IPS-NIHi7 (cell line): ENCODE results near the gene CAPN12.

ENCODE experiments used
- DNase-seq: peaks from one replicate; pipeline ENCODE4 v3.0.0; 2012; ENCODE audit warnings: mixed read lengths; ENCODE audit errors: extremely low spot score

Gene CAPN12

DNA sequence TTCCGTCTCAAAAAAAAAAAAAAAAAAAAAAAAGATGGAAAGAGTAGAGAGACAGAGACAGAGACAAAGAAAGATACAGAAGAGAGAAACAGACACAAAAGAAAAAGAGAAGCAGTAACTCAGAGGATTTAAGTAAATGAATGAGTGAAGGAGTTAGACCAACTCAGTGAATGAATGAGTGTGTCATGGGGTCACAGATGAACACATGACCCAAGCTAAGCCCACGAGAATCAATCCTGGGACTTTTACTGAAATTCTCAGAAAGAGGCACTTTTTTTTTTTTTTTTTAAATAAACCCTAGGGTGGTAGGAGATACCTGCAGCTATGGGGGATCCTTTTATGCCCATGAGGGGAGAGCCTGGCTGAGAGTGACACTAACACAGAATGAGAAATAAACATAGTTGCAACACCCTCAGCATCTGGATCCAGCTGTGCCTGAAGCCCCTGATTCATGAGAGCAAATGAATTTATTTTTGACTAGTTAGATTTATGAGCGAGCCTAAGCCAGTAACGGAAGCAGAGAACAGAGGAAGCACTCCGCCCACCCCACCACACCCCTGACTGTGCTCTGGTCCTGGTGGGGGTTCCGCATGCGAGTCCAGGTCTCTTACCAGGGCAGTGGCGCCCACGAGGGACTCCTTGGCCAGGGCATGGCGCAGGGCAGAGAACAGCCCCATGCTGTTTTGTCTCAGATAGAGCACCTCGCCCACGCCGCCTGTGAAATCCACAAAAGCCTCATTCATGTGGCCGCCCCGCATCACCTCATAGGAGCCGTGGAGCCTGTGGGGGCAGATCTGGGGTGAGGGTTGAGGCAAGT is 4.6 kb downstream of the CAPN12 start:
- no peak for DNase-seq

DNA sequence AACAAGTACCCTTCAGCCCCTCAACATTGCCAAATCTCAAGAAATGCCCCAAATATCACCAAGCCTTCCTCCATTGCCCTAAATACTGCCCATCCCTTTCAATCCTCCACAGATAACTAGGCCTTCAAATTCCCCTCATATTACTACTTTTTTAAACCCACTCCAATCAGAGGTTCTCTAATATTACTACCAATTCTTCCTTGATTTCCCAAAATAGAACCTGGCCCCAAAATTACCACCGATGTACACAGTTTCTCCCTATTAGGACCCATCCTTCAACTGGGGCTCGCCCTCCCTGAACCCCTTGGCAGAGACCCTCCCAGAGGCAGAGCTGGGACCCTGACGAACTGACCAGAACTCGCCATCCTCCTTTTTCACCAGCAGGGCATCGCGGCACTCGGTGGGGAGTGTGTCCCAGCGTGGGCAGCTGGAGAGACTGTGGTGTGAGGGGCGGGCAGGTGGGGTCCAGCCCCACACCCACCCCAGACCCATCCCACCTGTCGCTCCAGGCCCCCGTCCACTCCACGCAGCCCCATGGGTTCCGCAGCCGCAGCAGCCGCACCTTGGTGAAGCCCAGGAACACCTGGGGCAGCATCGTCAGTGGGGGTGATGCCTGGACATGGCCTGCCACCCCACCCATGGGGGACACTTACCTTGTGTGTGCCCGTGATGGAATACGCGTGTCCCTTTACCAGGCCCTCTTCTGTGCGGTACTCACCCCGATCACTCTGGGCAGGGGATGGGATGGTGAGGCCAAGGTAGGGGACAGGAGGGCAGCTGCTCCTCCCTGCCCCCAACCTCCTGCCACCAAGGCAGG is 6.1 kb downstream of the CAPN12 start:
- DNase-seq = no peak

DNA sequence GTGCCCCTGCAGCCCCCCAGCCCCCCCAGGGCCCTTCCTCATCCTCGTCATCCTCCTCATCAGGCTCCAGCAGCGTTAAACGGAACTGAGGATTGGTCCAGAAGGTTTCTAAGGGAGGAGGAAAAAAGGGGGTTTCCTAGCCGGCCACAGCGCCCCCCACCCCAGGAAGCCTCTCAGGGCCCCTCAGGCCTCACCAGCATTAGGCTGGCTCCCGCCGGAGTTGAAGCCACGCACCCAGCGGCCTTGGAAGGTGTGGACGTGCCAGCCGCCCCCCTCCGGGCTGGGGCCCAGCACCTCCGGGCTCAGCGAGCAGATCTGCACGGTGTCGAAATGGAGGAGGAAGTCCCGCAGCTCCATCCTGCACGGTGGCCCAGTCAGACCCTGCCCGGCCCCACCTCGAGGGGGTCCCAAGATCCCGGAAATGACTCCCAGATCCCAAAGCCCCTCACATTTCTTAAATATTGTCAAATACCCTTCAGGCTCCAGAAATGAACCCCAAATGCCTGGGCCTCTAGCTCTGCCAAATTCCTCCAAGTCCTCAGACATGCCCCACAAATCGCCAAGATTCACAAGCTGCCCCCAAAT is 6.9 kb downstream of the CAPN12 start:
- DNase-seq = no peak

DNA sequence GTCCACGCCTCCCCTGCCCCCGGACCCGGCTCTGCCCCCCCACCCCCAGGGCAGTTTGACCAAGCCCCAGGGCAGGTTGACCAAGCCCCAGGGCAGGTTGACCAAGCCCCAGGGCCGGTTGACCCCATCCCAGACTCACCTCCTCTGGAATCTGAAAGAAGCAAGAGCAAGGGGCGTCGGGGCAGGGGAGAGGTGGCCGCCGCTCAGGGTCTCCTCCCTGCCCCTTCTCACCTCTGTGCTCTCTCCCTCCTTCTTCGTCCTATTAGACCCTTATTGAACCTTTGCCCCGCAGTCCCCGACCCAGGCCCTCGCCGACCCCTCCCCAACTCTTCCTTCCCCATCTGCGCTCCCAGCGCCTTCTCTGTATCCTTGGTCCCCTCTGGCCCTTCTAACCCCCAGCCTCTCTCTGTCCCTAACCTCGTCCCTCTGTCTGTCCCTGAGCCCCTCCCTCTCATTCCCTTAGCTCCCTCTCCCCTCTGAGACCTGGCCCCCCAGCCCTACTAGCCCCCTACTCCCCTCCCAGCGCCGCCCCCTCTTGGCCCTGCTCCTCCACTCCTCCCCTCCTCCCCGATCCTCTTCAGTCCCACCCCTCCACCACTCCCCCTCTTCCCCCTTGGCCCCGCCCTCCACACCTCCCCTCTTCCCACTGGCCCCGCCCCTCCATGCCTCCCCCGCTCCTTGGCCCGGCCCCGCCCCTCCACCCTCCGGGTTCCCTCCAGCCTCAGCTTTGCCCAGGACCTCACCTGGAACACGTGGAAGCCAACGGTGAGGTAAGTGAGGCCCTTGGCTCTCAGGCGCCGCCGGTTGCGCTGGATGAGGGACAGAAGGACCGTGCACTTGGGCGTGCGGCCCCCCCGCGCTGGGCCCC is 7.6 kb downstream of the CAPN12 start:
- peak; percentile 96 for DNase-seq

DNA sequence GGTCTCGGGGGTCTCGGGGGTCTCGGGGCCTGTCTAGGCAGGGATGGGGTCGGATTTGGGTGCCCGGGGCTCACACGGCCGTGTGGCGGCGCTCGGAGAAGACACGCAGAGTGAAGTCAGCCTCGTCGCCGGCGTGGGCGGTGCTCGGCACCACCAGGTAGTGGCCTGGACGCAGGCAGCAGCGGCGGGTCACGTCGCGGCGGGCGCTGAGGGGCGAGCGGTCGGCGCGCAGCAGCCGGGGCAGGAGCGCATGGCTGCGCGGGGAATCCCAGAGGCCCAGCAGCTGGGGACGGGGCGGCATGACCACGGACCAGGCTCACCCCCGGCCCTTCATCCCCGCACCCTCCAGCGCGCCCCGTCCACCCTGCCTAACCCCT is 8.2 kb downstream of the CAPN12 start:
- DNase-seq = peak; percentile 52

DNA sequence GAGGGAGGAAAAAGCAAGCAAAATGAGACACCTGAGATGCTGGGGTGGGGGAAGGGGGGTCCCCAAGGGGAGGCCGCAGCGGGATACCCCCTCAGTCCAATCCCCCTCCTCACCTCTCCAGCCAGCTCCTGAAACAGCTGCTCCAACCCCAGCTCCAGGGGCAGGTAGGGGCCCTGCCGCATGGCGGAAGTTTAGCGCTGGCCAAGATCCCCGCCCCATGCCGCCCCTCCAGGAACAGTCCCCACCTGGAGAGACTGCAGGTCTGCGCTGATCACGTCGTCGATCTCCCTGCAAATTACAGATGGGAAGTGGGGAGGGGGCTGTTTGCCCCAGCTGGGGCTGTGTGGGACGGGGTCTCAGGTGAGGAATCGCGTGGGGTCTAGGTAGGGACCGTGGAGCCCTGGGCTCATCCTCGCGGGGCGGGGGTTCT is 9.0 kb downstream of the CAPN12 start:
- peak; percentile 73 for DNase-seq

DNA sequence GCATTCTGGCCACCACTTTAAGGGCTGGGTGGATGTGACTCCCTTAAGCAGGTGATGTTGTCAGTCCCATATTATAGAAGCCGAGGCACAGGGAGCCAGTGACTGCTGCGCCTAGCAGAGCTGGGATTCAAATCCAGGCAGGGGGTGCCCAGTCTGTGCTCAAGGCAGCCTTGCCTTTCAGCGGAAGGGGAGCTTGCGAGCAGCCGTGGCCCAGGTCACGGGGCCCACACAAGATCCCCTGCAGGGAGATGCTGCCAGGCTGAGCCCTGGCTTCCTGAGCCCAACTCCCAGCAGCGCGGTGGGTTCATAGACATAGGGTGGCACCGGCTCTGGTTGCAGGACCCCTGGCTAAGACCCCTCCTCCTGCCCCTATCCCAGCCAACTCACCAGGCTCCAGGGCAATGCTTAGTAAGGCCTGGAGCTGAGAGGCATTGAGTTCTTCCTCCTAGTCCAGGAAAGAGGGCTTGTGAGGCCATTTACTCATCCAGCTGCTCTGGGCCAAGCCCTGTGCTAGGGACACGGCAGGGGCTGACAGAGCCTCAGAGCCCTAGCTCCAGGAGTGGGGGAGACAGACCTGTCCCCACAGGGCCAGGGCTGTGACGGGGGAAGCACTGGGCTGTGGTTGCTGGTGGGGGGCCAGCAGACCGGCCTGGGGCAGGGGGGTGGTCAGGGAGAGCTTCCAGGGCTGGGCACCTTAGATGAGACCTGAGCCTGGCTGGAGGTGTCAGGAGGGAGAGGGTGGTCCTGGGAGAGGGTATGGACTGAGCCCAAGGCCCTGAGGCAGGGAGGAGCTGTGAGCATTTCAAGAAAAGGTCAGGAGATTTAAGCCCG is 9.6 kb downstream of the CAPN12 start:
- no peak for DNase-seq

DNA sequence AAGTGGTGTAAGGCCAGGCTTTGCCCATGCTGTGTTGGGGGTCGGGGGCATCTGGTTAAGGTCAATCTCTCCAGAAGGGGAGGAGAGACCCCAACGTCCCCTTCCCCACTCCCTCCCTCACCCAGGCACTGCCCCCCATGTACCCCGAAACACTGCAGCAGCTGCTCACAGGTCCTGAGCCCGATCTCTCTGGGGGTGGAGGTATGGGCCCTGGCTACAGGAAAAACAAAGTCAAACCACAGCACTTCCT is 10.2 kb downstream of the CAPN12 start:
- DNase-seq = no peak

DNA sequence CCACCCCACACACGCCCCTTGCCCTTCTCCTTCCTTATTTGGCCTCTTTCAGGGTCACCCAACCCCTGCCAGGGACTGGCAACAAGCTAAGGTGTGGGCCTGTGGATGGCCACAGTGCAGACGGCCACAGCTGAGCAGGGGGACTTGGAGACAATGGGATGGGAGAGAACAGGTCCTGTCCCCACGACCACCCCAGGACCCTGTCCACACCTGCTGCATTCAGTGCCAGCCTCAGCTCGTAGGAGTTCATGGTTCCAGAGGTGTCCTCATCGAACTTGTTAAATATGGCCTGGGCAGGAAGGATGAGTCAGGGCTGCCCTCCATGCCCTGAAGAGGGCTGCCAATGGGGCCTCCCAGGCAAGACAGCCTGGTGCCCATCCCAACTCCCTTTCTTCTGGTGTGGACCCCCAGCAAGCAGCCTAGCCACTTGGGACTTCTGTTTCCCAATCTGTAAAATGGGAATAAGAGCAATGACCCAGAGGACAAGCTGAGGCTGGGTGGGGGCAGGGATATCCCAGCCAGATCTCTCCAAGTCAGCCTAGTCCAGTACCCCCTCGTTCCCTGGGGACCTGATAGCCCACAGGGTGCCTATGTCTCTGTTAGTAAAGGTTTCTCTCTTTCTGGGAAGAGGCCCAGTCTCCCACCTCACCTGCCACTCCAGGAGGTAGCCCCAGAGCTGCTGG is 10.6 kb downstream of the CAPN12 start:
- no peak for DNase-seq

DNA sequence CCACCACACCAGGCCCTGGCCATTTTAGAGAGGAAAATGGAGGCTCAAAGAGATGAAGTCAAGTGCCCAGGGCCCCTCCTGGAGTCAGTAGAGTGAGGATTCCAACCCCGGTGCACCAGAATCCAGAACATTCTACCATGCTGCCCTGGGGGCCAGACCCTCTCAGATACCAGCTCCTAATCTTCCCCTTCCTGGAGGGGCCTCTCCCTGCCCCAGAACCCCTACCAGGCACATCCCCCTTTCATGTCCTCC is 11.1 kb downstream of the CAPN12 start:
- DNase-seq = no peak

DNA sequence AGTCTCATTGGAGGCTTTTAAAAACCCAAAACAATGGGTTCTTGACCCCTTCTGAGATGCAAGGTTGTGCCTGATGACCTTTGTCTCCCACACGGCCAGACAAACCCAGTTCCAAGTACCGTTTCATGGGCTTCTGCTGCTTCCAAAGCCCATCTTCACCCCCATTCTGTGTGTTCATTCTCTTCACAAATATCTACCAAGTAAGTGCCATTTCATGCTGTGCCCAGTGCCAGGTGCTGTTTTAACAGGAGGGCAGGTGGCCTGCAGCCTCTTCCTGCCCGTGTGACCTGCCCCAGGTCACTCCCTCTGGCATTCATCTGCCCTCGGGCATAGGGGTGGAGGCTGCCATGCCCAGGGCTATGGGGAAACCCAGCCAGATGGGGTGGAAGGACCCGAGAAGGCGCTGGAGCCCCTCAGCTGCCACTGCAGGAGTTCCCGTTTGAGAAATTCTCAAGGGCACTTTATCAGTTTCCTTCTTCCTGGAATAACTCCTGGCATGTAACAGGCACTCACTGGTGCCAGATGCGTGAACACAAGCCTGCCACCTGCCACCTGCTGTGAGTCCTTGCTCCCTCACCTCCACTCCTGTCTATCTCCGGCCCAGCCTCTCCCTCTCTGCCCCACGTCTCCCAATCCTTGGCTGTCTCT is 12.5 kb downstream of the CAPN12 start:
- no peak for DNase-seq

DNA sequence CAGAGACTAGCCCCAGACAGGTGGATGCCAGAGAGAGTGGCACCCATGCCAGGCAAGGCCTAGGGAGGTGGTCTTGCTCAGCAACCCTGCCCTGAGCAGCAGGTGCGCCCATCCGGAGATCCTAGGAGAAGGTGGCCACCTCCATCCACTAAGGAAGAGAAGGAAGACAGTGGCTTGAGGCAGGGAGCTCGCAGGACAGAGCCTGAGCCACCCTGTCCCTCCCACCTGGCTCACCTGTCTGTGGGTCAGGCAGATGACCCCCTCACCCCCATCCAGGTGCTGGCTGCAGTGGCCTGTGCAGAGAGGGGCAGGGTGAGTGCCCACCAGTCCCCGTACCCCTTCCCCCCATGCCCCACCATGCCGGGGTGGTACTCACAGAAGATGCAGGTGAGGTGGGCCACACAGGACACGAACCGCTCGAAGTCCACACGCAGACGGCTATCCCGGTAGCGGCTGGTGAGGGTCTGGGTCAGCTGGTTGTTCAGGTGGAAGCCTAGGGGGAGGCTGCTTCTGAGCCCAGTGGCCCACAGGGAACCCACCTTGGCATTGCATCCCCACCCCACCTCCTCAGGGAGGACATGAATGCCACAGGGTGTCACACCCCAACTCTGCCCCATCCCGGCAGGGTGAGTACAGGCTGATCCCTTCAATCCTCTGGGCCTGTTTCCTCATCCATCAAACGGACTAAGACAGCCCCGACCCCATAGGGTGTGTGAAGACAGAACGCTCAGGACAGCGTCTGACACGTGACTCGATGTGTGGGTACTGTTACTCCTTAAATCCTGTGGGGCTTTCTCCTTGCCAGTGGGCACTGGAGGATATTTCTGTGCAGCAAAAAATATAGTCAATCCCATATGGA is 13.3 kb downstream of the CAPN12 start:
- no peak for DNase-seq

DNA sequence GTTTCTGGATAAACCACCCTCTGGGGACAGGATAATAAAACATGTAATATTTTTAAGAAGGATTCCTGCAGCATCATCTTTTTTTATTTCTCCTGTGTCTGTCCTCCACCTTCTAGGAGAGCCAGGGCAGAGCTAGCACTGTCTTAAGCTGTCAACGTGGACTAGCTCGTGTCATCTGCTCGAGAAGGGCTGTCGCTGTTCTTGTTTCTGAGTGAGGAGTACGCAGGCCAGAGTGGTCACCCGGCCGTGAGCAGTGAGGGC is 13.9 kb downstream of the CAPN12 start:
- DNase-seq = no peak

DNA sequence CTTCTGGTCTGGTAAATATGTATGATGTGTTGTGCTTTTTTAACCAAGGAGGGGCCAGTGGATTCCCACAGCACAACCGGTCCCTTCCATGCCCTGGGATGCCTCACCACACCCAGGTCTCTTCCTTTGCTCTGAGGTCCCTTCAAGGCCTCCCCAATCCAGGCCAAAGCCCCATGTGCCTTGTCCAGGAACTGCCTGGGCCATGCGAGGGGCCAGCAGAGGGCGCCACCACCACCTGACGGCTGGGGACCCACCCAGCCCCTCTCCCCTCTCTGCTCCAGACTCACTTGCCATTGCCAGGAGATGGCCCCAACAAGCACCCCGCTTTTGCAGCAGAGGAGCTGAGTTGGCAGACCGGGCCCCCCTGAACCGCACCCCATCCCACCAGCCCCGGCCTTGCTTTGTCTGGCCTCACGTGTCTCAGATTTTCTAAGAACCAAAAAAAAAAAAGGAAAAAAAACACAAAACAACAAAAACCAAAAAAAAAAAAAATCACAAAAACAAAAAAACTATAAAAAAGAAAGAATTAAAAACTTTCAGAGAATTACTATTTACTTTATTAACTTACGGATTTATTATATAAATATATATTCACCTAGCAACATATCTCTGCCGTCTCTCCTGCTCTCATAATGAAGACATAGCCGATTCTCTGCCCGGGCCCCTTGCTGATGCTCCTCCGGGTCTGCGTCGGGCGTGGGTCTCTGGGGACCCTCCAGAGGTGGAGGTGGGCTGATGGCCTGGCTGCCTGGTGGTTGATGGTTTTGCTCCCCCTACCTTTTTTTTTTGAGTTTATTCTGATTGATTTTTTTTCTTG is 14.4 kb downstream of the CAPN12 start:
- DNase-seq = peak; percentile 73

DNA sequence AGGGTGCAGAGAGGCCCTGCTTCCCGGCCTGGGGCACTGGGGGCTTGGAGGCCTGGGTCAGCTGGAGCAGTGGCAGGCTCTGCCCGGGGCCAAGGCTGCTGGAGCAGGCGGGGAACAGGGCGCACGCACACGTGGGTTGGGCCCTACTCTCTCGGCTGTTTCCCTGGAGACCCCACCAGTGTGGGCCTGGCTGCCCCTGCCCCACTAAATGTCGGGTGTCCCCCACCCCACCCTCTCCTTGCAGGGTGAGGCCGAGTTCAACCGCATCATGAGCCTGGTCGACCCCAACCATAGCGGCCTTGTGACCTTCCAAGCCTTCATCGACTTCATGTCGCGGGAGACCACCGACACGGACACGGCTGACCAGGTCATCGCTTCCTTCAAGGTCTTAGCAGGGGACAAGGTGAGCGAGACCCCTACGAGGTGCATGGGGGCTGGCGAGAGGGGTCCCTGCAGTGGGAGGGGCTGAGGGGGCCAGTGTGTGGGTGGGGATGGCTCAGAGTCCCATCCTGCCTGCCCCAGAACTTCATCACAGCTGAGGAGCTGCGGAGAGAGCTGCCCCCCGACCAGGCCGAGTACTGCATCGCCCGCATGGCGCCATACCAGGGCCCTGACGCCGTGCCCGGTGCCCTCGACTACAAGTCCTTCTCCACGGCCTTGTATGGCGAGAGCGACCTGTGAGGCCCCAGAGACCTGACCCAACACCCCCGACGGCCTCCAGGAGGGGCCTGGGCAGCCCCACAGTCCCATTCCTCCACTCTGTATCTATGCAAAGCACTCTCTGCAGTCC is 15.3 kb downstream of the CAPN12 start:
- no peak for DNase-seq

DNA sequence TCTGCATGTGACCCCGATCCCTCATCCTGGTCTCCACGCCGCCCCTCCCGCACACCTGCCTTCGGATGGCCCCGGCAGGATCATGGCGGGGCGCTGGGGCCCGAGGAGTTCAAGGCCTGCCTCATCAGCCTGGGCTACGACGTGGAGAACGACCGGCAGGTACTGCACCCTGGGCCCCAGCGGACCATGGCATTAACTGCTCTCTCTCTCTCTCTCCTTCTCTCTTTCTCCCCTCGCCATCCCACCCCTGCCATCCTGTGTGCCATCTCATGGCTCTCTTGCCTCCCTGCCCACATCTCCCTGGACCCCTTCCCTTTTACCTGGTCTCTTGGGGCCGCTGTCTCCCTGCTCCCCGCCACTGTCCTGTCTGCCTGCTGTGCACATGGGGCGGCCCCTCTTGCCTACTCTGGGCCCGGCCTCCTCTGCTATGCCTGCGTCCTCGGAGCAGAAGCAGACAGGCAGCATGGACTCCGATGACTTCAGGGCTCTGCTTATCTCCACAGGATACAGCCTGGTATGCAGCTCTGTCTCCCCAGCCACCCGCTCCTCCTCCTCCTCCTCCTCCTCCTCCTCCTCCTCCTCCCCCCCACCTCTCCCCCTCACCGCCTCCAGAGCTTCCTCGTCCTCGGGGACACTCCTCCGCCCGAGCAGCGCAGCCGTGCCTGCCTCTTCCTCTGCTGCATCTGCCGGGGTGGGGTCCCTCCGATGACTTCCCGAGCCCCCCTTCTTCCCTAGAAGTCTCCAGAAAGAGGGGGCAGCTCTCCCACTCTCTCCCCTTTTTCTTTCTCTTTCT is 16.2 kb downstream of the CAPN12 start:
- DNase-seq = no peak

DNA sequence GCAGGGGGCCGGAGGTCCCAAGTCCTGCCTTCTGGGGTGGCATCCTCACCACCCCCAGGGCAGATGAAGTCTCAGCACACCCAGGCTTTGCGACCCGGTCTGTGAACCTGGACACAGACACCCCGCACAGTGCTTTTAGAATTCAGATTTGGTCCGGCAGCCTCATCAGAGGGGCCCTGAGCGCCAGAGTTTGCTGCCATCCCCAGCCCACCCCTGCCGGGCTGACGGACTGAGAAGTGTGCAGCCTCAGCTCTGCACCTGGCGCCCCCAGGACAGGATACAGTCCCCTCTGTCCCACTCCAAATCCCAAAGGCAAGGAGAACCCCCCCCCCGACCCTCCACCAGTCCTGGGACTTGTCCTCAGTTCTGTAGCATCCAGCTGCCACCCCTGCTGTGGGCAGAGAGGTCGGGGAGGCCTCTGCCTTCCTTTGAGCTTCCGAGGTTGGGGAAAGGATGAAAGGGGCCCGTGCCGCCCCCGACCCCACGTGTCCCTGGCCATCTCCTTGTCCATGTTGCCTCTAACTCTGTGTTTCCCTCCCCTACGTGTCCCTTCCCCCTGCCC is 16.9 kb downstream of the CAPN12 start:
- no peak for DNase-seq
